ENCODE data around the gene TRIM61. TPM values are rescaled to one million over a fixed set of nuclear protein-coding genes. Genes with fewer than 3 reads are reported as not detected.

TRIM61 gene
- total RNA-seq, 1 experiment from 2014 or later: 2.8 TPM

- no peak overlapping the region for H3K4me3 Mint-ChIP-seq
- H3K36me3 Mint-ChIP-seq: no peaks in the 10 kb centered on the region
- ATAC-seq (no peak), DNase-seq (ENCODE audit: low spot score) (no peak)
- no peak overlapping the region for H3K27ac Mint-ChIP-seq
- TF ChIP-seq CTCF (IDR thresholded peaks at IDR 0.05) (no peak), ZNF263 (CRISPR knock-in tag; IDR thresholded peaks at IDR 0.05; ENCODE audit: low read depth) (no peak), USF2 (CRISPR knock-in tag; IDR thresholded peaks at IDR 0.05) (no peak), CREM (CRISPR knock-in tag; IDR thresholded peaks at IDR 0.05) (no peak), PRRX2 (CRISPR knock-in tag; IDR thresholded peaks at IDR 0.05) (no peak), CREB1 (CRISPR knock-in tag; IDR thresholded peaks at IDR 0.05) (no peak), ARID4B (CRISPR knock-in tag; IDR thresholded peaks at IDR 0.05; ENCODE audit: borderline replicate concordance) (no peak), IRF2 (CRISPR knock-in tag; IDR thresholded peaks at IDR 0.05; ENCODE audit: borderline replicate concordance, low read depth) (no peak), TP53 (CRISPR knock-in tag; IDR thresholded peaks at IDR 0.05) (no peak)
- H3K9me3 Mint-ChIP-seq: no peaks in the 10 kb centered on the region
- POLR2A ChIA-PET: no interaction called here
- CTCF ChIA-PET: no interaction called here
- H3K27me3 Mint-ChIP-seq (ENCODE audit: low read depth): no peaks in the 10 kb centered on the region; the same call in 1 of the 2 replicates
- H3K4me1 Mint-ChIP-seq: no peaks in the 10 kb centered on the region
These were observed 33.5 kb upstream of the TRIM61 start for GRCh38 chr4:165010991-165011390.

- H3K4me3 Mint-ChIP-seq: no peak overlapping the region
- ATAC-seq (no peak), DNase-seq (ENCODE audit: low spot score) (no peak)
- CTCF ChIA-PET: no interaction called here
- POLR2A ChIA-PET: no interaction called here
- no peaks in the 10 kb centered on the region; the same call in 1 of the 2 replicates for H3K27me3 Mint-ChIP-seq (ENCODE audit: low read depth)
- no peak for TF ChIP-seq MYBL2 (CRISPR knock-in tag; IDR thresholded peaks at IDR 0.05)
- no peak for TF ChIP-seq FOXK1 (CRISPR knock-in tag; IDR thresholded peaks at IDR 0.05)
- TF ChIP-seq NR2C2 (CRISPR knock-in tag; IDR thresholded peaks at IDR 0.05): no peak
- TF ChIP-seq GTF2I (CRISPR knock-in tag; conservative IDR thresholded peaks at IDR 0.05): no peak
- TF ChIP-seq, protein P1, sequence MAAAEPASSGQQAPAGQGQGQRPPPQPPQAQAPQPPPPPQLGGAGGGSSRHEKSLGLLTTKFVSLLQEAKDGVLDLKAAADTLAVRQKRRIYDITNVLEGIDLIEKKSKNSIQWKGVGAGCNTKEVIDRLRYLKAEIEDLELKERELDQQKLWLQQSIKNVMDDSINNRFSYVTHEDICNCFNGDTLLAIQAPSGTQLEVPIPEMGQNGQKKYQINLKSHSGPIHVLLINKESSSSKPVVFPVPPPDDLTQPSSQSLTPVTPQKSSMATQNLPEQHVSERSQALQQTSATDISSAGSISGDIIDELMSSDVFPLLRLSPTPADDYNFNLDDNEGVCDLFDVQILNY (CRISPR knock-in tag; IDR thresholded peaks at IDR 0.05): no peak
- TF ChIP-seq SMAD3 (CRISPR knock-in tag; IDR thresholded peaks at IDR 0.05; ENCODE audit: borderline replicate concordance): no peak
- TF ChIP-seq, protein P2, sequence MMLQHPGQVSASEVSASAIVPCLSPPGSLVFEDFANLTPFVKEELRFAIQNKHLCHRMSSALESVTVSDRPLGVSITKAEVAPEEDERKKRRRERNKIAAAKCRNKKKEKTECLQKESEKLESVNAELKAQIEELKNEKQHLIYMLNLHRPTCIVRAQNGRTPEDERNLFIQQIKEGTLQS (CRISPR knock-in tag; conservative IDR thresholded peaks at IDR 0.05): no peak
- TF ChIP-seq TP53 (CRISPR knock-in tag; IDR thresholded peaks at IDR 0.05): no peak
- no peak for TF ChIP-seq GRHL2 (CRISPR knock-in tag; IDR thresholded peaks at IDR 0.05; ENCODE audit: insufficient replicate concordance, severe bottlenecking)
- no peak for TF ChIP-seq RORB (CRISPR knock-in tag; IDR thresholded peaks at IDR 0.05)
- no peak for TF ChIP-seq HMGA2 (CRISPR knock-in tag; IDR thresholded peaks at IDR 0.05)
- TF ChIP-seq ZNF121 (CRISPR knock-in tag; IDR thresholded peaks at IDR 0.05): no peak
- no peak for TF ChIP-seq FOXJ3 (CRISPR knock-in tag; IDR thresholded peaks at IDR 0.05; ENCODE audit: borderline replicate concordance)
- TF ChIP-seq CBFB (CRISPR knock-in tag; IDR thresholded peaks at IDR 0.05; ENCODE audit: low read depth): no peak
- no peak for TF ChIP-seq ZBTB43 (CRISPR knock-in tag; IDR thresholded peaks at IDR 0.05)
- TF ChIP-seq ZNF671 (CRISPR knock-in tag; IDR thresholded peaks at IDR 0.05): no peak
- TF ChIP-seq ELF4 (CRISPR knock-in tag; IDR thresholded peaks at IDR 0.05; ENCODE audit: low read depth): no peak
- TF ChIP-seq ZNF317 (CRISPR knock-in tag; IDR thresholded peaks at IDR 0.05; ENCODE audit: borderline replicate concordance, low read depth): no peak
- TF ChIP-seq, protein P3, sequence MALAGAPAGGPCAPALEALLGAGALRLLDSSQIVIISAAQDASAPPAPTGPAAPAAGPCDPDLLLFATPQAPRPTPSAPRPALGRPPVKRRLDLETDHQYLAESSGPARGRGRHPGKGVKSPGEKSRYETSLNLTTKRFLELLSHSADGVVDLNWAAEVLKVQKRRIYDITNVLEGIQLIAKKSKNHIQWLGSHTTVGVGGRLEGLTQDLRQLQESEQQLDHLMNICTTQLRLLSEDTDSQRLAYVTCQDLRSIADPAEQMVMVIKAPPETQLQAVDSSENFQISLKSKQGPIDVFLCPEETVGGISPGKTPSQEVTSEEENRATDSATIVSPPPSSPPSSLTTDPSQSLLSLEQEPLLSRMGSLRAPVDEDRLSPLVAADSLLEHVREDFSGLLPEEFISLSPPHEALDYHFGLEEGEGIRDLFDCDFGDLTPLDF (CRISPR knock-in tag; IDR thresholded peaks at IDR 0.05): no peak
- H3K27ac Mint-ChIP-seq: no peak overlapping the region
- no peaks in the 10 kb centered on the region for H3K9me3 Mint-ChIP-seq
- H3K36me3 Mint-ChIP-seq: no peaks in the 10 kb centered on the region
- no peaks in the 10 kb centered on the region for H3K4me1 Mint-ChIP-seq
These were observed 33.0 kb upstream of the TRIM61 start for GRCh38 chr4:165010487-165010886.
